ENCODE data around the gene KIR3DL3.
"Not testable (repeated sequence)": the region's sequence is repeated elsewhere in the genome, so short reads cannot be mapped to it uniquely, and the experiment has no call there.

Gene KIR3DL3

GRCh38 chr19:54724142-54724541, at the start of gene KIR3DL3:
KIR3DL3 (plus strand) TSS chr19:54724442; CDS start chr19:54724497, 55 bp downstream.
- DNase-seq (ENCODE audit: low spot score), result no peak

GRCh38 chr19:54676210-54676834, 47.9 kb upstream of the KIR3DL3 start:
- not testable (repeated sequence) for DNase-seq (ENCODE audit: low spot score)

GRCh38 chr19:54677217-54677616, 47.0 kb upstream of the KIR3DL3 start:
- no peak for DNase-seq (ENCODE audit: low spot score)

GRCh38 chr19:54681596-54681995, 42.6 kb upstream of the KIR3DL3 start:
- not testable (repeated sequence) for DNase-seq (ENCODE audit: low spot score)

- no peak for DNase-seq (ENCODE audit: low spot score)
Observed at GRCh38 chr19:54682306-54682856, 41.9 kb upstream of the KIR3DL3 start.

GRCh38 chr19:54684527-54684926, 39.7 kb upstream of the KIR3DL3 start:
- no peak for DNase-seq (ENCODE audit: low spot score)

- no peak for DNase-seq (ENCODE audit: low spot score)
Observed at GRCh38 chr19:54691582-54692297, 32.5 kb upstream of the KIR3DL3 start.

GRCh38 chr19:54692298-54692615, 32.0 kb upstream of the KIR3DL3 start:
- DNase-seq (ENCODE audit: low spot score), result no peak

- no peak for DNase-seq (ENCODE audit: low spot score)
Observed at GRCh38 chr19:54694648-54695047, 29.6 kb upstream of the KIR3DL3 start.

- DNase-seq (ENCODE audit: low spot score), result no peak
Observed at GRCh38 chr19:54696117-54696548, 28.1 kb upstream of the KIR3DL3 start.

GRCh38 chr19:54696766-54697165, 27.5 kb upstream of the KIR3DL3 start:
- no peak for DNase-seq (ENCODE audit: low spot score)

- not testable (repeated sequence) for DNase-seq (ENCODE audit: low spot score)
Observed at GRCh38 chr19:54697716-54698115, 26.5 kb upstream of the KIR3DL3 start.

- no peak for DNase-seq (ENCODE audit: low spot score)
Observed at GRCh38 chr19:54704928-54705327, 19.3 kb upstream of the KIR3DL3 start.

GRCh38 chr19:54707962-54708361, 16.3 kb upstream of the KIR3DL3 start:
- no peak for DNase-seq (ENCODE audit: low spot score)

- no peak for DNase-seq (ENCODE audit: low spot score)
Observed at GRCh38 chr19:54708781-54709180, 15.5 kb upstream of the KIR3DL3 start.

- no peak for DNase-seq (ENCODE audit: low spot score)
Observed at GRCh38 chr19:54709212-54709948, 14.9 kb upstream of the KIR3DL3 start.

- not testable (repeated sequence) for DNase-seq (ENCODE audit: low spot score)
Observed at GRCh38 chr19:54709956-54710355, 14.3 kb upstream of the KIR3DL3 start.

GRCh38 chr19:54724644-54725043, 402 bp downstream of the KIR3DL3 start:
- DNase-seq (ENCODE audit: low spot score), result no peak

GRCh38 chr19:54725321-54725720, 1.1 kb downstream of the KIR3DL3 start:
- DNase-seq (ENCODE audit: low spot score), result no peak

GRCh38 chr19:54727562-54727961, 3.3 kb downstream of the KIR3DL3 start:
- DNase-seq (ENCODE audit: low spot score), result no peak

- no peak for DNase-seq (ENCODE audit: low spot score)
Observed at GRCh38 chr19:54728167-54728566, 3.9 kb downstream of the KIR3DL3 start.

GRCh38 chr19:54729416-54730188, 5.4 kb downstream of the KIR3DL3 start:
- no peak for DNase-seq (ENCODE audit: low spot score)
